Panc1 (cell line): ENCODE results near the gene CADPS2. TPM values are rescaled to one million over a fixed set of nuclear protein-coding genes. Genes with fewer than 3 reads are reported as not detected.

Experiments used
- ATAC-seq: fragments of 200-7000 bp; cut with Tn5 transposase; 2 replicates; pipeline ENCODE4 v1.9.1; 2020; ENCODE audit warnings: mild to moderate bottlenecking, moderate library complexity
- BruUV-seq: library from RNA; stranded (reverse); fragments of 400-500 nt; replicated peaks from 2 replicates; lab custom pipeline; 2021; lab: Mats Ljungman, UMichigan
- CTCF ChIA-PET: fragments of 300-600 bp; sonication (Branson Sonifier 250); formaldehyde crosslinking; loops from one replicate; lab custom pipeline; 2022; ENCODE audit warnings: antibody characterized with exemption; lab: Charles Lee
- POLR2A ChIA-PET: fragments of 300-600 bp; sonication (Branson Sonifier 250); formaldehyde crosslinking; loops from one replicate; lab custom pipeline; 2022; ENCODE audit warnings: antibody characterized with exemption; lab: Charles Lee
- DNase-seq: peaks from one replicate; pipeline ENCODE4 v3.0.0-alpha.2; 2010; ENCODE audit warnings: low read depth, low spot score
- H3K27ac ChIP-seq: 2 replicates; pipeline ENCODE4 v1.5.1; 2011; ENCODE audit warnings: mild to moderate bottlenecking, low read length, inconsistent platforms
- H3K27me3 ChIP-seq: fragments of 200-500 bp; sonication (Bioruptor generic); 2 replicates; pipeline ENCODE4 v1.6.0; 2014; ENCODE audit warnings: low read length, inconsistent platforms; ENCODE audit not compliant: control insufficient read depth, insufficient read depth
- H3K36me3 ChIP-seq: fragments of 200-500 bp; sonication (Bioruptor generic); 2 replicates; pipeline ENCODE4 v1.5.1; 2014; ENCODE audit warnings: inconsistent platforms, mild to moderate bottlenecking, low read length, moderate library complexity; ENCODE audit not compliant: control insufficient read depth, insufficient read depth
- H3K4me1 ChIP-seq: 2 replicates; pipeline ENCODE4 v1.5.1; 2011; ENCODE audit warnings: inconsistent platforms, mild to moderate bottlenecking, low read length, moderate library complexity; ENCODE audit not compliant: control insufficient read depth, insufficient read depth
- H3K4me3 ChIP-seq, 2 experiments: 2 replicates each; pipeline ENCODE4 v1.5.1; 2011 to 2012; ENCODE audit warnings: low read depth in 2 of 2, low read length in 2 of 2, mild to moderate bottlenecking in 2 of 2, inconsistent platforms in 1 of 2, moderate library complexity in 1 of 2
- H3K9me3 ChIP-seq: fragments of 200-500 bp; sonication (Bioruptor generic); 2 replicates; pipeline ENCODE4 v1.5.1; 2014; ENCODE audit warnings: low read depth, mild to moderate bottlenecking, inconsistent platforms, low read length, moderate library complexity; ENCODE audit not compliant: control insufficient read depth, insufficient read depth
- CTCF ChIP-seq: fragments of 450-650 bp; IDR thresholded peaks from 2 replicates; pipeline ENCODE4 v1.5.1; 2017; ENCODE audit warnings: mild to moderate bottlenecking
- POLR2AphosphoS5 ChIP-seq: IDR thresholded peaks from 2 replicates; pipeline ENCODE4 v1.6.1; 2012; ENCODE audit warnings: mild to moderate bottlenecking, low read depth, low read length, moderate library complexity
- SIN3A ChIP-seq: IDR thresholded peaks from 2 replicates; pipeline ENCODE4 v1.6.1; 2012; ENCODE audit warnings: low read depth, mild to moderate bottlenecking, low read length, moderate library complexity, borderline replicate concordance; ENCODE audit not compliant: insufficient read depth
- TCF7L2 ChIP-seq: IDR thresholded peaks from 2 replicates; pipeline ENCODE4 v1.6.1; 2011; ENCODE audit warnings: mild to moderate bottlenecking, low read depth, low read length, inconsistent platforms
- in situ Hi-C: cut with HindIII; loops from 2 replicates; pipeline ENCODE4 v1.10.0; 2016; ENCODE audit warnings: low sequenced_read_pairs, low pct_unique_long_range_greater_than_20kb
- intact Hi-C: fragments of 100-400 bp; cut with micrococcal nuclease; formaldehyde crosslinking; loops from one replicate; pipeline ENCODE4 v1.10.0; 2022; ENCODE audit not compliant: unreplicated experiment
- total RNA-seq: library from RNA; stranded (reverse); gene quantifications from one replicate; pipeline ENCODE4 v1.2.1, GENCODE V29; 2021; ENCODE audit not compliant: unreplicated experiment
- TF ChIP-seq, protein P1 (sequence below), 2 experiments: IDR thresholded peaks; 2 replicates each; pipeline ENCODE4 v1.6.1; 2011 to 2012; ENCODE audit warnings: low read depth in 2 of 2, control low read depth in 1 of 2, low read length in 1 of 2, mild to moderate bottlenecking in 1 of 2, moderate library complexity in 1 of 2; ENCODE audit not compliant: insufficient read depth in 1 of 2

Gene CADPS2
- total RNA-seq, 1 experiment from 2014 or later: 1.6 TPM

DNA sequence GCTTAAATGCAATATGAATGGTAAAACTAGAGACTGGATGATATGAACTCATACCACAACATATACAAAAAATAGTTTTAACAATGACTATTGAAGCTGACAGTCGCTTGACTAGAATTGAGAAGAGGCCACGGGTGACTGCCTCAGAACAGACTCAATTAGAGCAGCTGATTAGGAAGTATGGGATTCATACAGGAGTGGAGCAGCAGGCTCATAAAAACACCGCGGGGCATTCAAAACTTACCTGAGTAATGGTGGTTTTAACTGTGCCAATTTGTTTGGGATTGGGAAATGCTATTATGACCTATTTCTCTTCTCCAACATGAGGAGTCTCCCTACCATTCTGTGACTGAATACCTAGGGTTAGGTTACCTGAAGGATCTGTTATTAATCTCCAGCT, 2.1 kb downstream of the CADPS2 start:
- Histone ChIP-seq H3K36me3 (no peaks in the 10 kb centered on the region; the same call in 1 of the 2 replicates), H3K4me3 (no peak overlapping the region), H3K9me3 (no peaks in the 10 kb centered on the region), H3K27ac (no peak overlapping the region), H3K4me1 (no peaks in the 10 kb centered on the region; the same call in 1 of the 2 replicates), H3K27me3 (peaks cover 27% of the 10 kb centered on the region)
- TF ChIP-seq CTCF (no peak), SIN3A (no peak), POLR2AphosphoS5 (no peak), TCF7L2 (no peak)
- TF ChIP-seq, protein P1, sequence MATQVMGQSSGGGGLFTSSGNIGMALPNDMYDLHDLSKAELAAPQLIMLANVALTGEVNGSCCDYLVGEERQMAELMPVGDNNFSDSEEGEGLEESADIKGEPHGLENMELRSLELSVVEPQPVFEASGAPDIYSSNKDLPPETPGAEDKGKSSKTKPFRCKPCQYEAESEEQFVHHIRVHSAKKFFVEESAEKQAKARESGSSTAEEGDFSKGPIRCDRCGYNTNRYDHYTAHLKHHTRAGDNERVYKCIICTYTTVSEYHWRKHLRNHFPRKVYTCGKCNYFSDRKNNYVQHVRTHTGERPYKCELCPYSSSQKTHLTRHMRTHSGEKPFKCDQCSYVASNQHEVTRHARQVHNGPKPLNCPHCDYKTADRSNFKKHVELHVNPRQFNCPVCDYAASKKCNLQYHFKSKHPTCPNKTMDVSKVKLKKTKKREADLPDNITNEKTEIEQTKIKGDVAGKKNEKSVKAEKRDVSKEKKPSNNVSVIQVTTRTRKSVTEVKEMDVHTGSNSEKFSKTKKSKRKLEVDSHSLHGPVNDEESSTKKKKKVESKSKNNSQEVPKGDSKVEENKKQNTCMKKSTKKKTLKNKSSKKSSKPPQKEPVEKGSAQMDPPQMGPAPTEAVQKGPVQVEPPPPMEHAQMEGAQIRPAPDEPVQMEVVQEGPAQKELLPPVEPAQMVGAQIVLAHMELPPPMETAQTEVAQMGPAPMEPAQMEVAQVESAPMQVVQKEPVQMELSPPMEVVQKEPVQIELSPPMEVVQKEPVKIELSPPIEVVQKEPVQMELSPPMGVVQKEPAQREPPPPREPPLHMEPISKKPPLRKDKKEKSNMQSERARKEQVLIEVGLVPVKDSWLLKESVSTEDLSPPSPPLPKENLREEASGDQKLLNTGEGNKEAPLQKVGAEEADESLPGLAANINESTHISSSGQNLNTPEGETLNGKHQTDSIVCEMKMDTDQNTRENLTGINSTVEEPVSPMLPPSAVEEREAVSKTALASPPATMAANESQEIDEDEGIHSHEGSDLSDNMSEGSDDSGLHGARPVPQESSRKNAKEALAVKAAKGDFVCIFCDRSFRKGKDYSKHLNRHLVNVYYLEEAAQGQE (IDR thresholded peaks at IDR 0.05; ENCODE audit: insufficient read depth in 1 of 2, low read depth in 2 of 2, low read length in 1 of 2): no peak
- CTCF ChIA-PET: no interaction called here
- no peak for DNase-seq
- POLR2A ChIA-PET: no interaction called here
- in situ Hi-C loops: no loop called here
- no TSS peak for BruUV-seq
- intact Hi-C loops: no loop called here
- ATAC-seq: no peak

DNA sequence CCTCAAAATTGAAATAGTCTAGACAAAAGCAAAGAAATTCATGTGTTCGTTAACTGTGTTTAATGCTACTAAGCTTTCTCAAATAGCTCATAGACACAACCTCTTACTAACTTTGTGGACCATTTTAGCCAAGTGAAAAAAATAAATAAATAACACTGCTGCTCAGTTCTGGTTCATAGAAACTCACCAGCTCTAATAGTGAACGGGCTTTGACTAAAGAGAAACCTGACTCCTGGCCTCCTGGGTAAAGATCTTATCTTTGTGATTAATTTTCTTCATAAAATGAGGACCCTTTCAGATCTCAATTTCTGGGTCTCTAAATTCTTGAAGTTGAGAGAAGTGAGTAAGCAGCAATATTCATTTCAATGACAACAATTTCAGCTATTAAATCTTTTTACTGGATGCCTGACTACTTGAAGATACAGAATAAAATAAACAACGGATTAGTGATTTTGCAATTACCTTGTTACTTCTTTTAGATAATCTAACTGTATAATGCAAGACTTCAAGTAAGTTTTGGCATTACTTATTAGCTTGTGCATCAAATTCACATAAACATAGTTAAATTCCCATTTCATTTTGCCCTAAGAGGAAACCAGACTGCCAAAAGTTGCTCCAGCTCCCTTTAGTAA, 3.1 kb downstream of the CADPS2 start:
- H3K27me3 ChIP-seq: peaks cover 27% of the 10 kb centered on the region
- no peaks in the 10 kb centered on the region; the same call in 1 of the 2 replicates for H3K4me1 ChIP-seq
- no peak overlapping the region for H3K4me3 ChIP-seq
- intact Hi-C loops (no loop called here), in situ Hi-C loops (no loop called here)
- no peaks in the 10 kb centered on the region for H3K9me3 ChIP-seq
- CTCF ChIA-PET: no interaction called here
- no peaks in the 10 kb centered on the region; the same call in 1 of the 2 replicates for H3K36me3 ChIP-seq
- no TSS peak for BruUV-seq
- POLR2A ChIA-PET: no interaction called here
- no peak for DNase-seq
- H3K27ac ChIP-seq: no peak overlapping the region
- TF ChIP-seq CTCF (no peak), POLR2AphosphoS5 (no peak), SIN3A (no peak), TCF7L2 (no peak)
- TF ChIP-seq, protein P1 (IDR thresholded peaks at IDR 0.05; ENCODE audit: insufficient read depth in 1 of 2, low read depth in 2 of 2, low read length in 1 of 2): no peak
- ATAC-seq: no peak
